Panc1 (cell line): ENCODE results near the gene TRMT11.
"Not testable (repeated sequence)": the region's sequence is repeated elsewhere in the genome, so short reads cannot be mapped to it uniquely, and the experiment has no call there.

ENCODE experiments used
- SIN3A ChIP-seq: IDR thresholded peaks from 2 replicates; pipeline ENCODE4 v1.6.1; 2012; ENCODE audit warnings: low read depth, mild to moderate bottlenecking, low read length, moderate library complexity, borderline replicate concordance; ENCODE audit not compliant: insufficient read depth
- TF ChIP-seq, protein P1 (sequence below): fragments of 450-650 bp; IDR thresholded peaks from 2 replicates; pipeline ENCODE4 v1.5.1; 2017; ENCODE audit warnings: mild to moderate bottlenecking
- TF ChIP-seq, protein P2 (sequence below), 2 experiments: IDR thresholded peaks; 2 replicates each; pipeline ENCODE4 v1.6.1; 2011 to 2012; ENCODE audit warnings: low read depth in 2 of 2, control low read depth in 1 of 2, low read length in 1 of 2, mild to moderate bottlenecking in 1 of 2, moderate library complexity in 1 of 2; ENCODE audit not compliant: insufficient read depth in 1 of 2

DNA sequence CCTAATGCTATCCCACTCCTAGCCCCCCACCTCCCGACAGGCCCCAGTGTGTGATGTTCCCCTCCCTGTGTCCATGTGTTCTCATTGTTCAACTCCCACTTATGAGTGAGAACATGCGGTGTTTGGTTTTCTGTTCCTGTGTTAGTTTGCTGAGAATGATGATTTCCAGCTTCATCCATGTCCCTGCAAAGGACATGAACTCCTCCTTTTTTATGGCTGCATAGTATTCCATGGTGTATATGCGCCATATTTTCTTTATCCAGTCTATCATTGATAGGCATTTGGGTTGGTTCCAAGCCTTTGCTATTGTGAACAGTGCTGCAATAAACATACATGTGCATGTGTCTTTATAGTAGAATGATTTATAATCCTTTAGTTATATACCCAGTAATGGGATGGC, 71.7 kb downstream of the TRMT11 start:
- TF ChIP-seq, protein P1, sequence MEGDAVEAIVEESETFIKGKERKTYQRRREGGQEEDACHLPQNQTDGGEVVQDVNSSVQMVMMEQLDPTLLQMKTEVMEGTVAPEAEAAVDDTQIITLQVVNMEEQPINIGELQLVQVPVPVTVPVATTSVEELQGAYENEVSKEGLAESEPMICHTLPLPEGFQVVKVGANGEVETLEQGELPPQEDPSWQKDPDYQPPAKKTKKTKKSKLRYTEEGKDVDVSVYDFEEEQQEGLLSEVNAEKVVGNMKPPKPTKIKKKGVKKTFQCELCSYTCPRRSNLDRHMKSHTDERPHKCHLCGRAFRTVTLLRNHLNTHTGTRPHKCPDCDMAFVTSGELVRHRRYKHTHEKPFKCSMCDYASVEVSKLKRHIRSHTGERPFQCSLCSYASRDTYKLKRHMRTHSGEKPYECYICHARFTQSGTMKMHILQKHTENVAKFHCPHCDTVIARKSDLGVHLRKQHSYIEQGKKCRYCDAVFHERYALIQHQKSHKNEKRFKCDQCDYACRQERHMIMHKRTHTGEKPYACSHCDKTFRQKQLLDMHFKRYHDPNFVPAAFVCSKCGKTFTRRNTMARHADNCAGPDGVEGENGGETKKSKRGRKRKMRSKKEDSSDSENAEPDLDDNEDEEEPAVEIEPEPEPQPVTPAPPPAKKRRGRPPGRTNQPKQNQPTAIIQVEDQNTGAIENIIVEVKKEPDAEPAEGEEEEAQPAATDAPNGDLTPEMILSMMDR = not testable (repeated sequence)
- TF ChIP-seq, protein P2, sequence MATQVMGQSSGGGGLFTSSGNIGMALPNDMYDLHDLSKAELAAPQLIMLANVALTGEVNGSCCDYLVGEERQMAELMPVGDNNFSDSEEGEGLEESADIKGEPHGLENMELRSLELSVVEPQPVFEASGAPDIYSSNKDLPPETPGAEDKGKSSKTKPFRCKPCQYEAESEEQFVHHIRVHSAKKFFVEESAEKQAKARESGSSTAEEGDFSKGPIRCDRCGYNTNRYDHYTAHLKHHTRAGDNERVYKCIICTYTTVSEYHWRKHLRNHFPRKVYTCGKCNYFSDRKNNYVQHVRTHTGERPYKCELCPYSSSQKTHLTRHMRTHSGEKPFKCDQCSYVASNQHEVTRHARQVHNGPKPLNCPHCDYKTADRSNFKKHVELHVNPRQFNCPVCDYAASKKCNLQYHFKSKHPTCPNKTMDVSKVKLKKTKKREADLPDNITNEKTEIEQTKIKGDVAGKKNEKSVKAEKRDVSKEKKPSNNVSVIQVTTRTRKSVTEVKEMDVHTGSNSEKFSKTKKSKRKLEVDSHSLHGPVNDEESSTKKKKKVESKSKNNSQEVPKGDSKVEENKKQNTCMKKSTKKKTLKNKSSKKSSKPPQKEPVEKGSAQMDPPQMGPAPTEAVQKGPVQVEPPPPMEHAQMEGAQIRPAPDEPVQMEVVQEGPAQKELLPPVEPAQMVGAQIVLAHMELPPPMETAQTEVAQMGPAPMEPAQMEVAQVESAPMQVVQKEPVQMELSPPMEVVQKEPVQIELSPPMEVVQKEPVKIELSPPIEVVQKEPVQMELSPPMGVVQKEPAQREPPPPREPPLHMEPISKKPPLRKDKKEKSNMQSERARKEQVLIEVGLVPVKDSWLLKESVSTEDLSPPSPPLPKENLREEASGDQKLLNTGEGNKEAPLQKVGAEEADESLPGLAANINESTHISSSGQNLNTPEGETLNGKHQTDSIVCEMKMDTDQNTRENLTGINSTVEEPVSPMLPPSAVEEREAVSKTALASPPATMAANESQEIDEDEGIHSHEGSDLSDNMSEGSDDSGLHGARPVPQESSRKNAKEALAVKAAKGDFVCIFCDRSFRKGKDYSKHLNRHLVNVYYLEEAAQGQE (IDR thresholded peaks at IDR 0.05; ENCODE audit: insufficient read depth in 1 of 2, low read depth in 2 of 2, low read length in 1 of 2) = not testable (repeated sequence)
- TF ChIP-seq SIN3A = not testable (repeated sequence)
